NCI-H1930 (cell line): ENCODE results near the gene SHISA9.
"Not testable (repeated sequence)": the region's sequence is repeated elsewhere in the genome, so short reads cannot be mapped to it uniquely, and the experiment has no call there.

Source experiments
- DNase-seq, 2 experiments: peaks; one replicate each; lab custom pipeline; 2025; lab: John Stamatoyannopoulos, UW

The SHISA9 gene

GRCh38 chr16:12900156-12900555 lies 1.2 kb upstream of the SHISA9 start:
- DNase-seq = no peak

- no peak for DNase-seq
Measured at GRCh38 chr16:12900599-12901203, 697 bp upstream of the SHISA9 start.

- DNase-seq = peak; percentile 28 to 34
Measured at GRCh38 chr16:12901204-12901596, 198 bp upstream of the SHISA9 start.

- DNase-seq = no peak
Measured at GRCh38 chr16:12902511-12903372, 1.3 kb downstream of the SHISA9 start.

- no peak for DNase-seq
Measured at GRCh38 chr16:12903407-12904328, 2.3 kb downstream of the SHISA9 start.

- no peak for DNase-seq
Measured at GRCh38 chr16:12904329-12904671, 2.9 kb downstream of the SHISA9 start.

GRCh38 chr16:12906271-12906670 lies 4.9 kb downstream of the SHISA9 start:
- no peak for DNase-seq

GRCh38 chr16:12906765-12907516 lies 5.5 kb downstream of the SHISA9 start:
- DNase-seq = no peak

GRCh38 chr16:12907670-12908233 lies 6.4 kb downstream of the SHISA9 start:
- DNase-seq = peak in 1 of 2 experiments; percentile 6

- DNase-seq = no peak
Measured at GRCh38 chr16:12917246-12917645, 15.8 kb downstream of the SHISA9 start.

- DNase-seq = no peak
Measured at GRCh38 chr16:12917653-12918052, 16.3 kb downstream of the SHISA9 start.

GRCh38 chr16:12920739-12921138 lies 19.3 kb downstream of the SHISA9 start:
- no peak for DNase-seq

GRCh38 chr16:12923640-12924039 lies 22.2 kb downstream of the SHISA9 start:
- DNase-seq = not testable (repeated sequence)

- DNase-seq = no peak
Measured at GRCh38 chr16:12925026-12925800, 23.8 kb downstream of the SHISA9 start.

- no peak for DNase-seq
Measured at GRCh38 chr16:12927591-12927990, 26.2 kb downstream of the SHISA9 start.

GRCh38 chr16:12930881-12931280 lies 29.5 kb downstream of the SHISA9 start:
- no peak for DNase-seq

GRCh38 chr16:12936391-12936790 lies 35.0 kb downstream of the SHISA9 start:
- DNase-seq = no peak

- DNase-seq = no peak
Measured at GRCh38 chr16:12941896-12942295, 40.5 kb downstream of the SHISA9 start.

- DNase-seq = no peak
Measured at GRCh38 chr16:12942861-12943260, 41.5 kb downstream of the SHISA9 start.

GRCh38 chr16:12944300-12944699 lies 42.9 kb downstream of the SHISA9 start:
- no peak for DNase-seq

GRCh38 chr16:12951392-12951791 lies 50.0 kb downstream of the SHISA9 start:
- no peak for DNase-seq
